ENCODE measurements around the gene EFCAB8.

The EFCAB8 gene

DNA sequence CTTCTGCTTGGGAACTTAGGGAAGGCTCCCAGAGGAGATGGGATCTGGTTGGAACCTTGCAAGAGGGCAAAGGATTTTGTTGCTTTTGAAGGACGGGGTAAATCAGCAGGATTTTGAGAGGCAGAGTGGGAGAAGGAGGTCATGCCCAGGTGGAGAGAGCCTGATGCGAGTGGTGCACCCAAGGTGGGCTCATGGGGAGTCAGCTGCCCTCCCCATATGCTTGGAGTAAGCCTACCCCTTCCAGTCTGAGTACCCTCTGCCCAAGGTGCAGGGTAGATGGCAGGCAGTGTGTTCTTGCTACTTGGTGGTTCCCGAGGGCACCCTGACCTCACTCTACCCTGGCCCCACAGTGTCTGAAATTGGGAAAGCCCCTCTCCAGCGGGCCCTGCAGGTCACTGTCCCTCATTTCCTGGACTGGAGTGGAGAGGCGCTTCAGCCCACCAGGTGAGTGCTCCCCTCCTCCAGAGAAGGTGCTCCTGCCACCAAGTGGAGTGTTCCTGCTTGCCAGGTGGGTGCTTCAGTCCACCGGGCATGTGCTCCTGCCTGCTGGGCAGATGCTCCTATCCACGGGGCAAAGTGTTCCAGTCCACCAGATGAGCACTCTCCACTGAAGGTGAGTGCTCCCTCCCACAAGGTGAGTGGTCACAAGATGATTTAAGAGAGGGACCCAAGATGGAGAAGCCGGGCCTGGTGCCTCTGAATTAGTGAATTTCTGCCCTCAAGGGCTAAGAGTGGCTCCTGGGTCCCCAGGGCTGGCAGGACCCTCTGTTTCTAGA is 152.1 kb downstream of the EFCAB8 start:
- DNase-seq: no peak
